Testis (tissue), 2 donors: ENCODE data around the gene TNNI3K.
A peak's percentile ranks its signal among the peaks of the same experiment; 100 is the strongest.

ENCODE experiments used
- CTCF ChIP-seq, 3 experiments: fragments of 450-650 bp in 2 of 3; fragments of 200-600 bp in 1 of 3; sonication (generic) in 1 of 3; IDR thresholded peaks; one replicate each; pipeline ENCODE4 v1.5.1; 2016 to 2019; ENCODE audit warnings: antibody characterized with exemption in 3 of 3, mild to moderate bottlenecking in 2 of 3, moderate library complexity in 1 of 3
- POLR2A ChIP-seq: fragments of 450-650 bp; IDR thresholded peaks from one replicate; pipeline ENCODE4 v1.6.1; 2017; ENCODE audit warnings: antibody characterized with exemption, mild to moderate bottlenecking, moderate library complexity

GRCh38 chr1:74504125-74504932 is 269.1 kb downstream of the TNNI3K start:
- TF ChIP-seq CTCF (IDR thresholded peaks at IDR 0.05), result peak in 2 of 3 experiments; percentile 35 to 54
- TF ChIP-seq POLR2A, result no peak
